ENCODE data around the gene RPL12.

The RPL12 gene

GRCh38 chr9:127415141-127415540 is 36.1 kb downstream of the RPL12 start:
- Mint-ChIP-seq H3K27ac (no peak overlapping the region), H3K36me3 (ENCODE audit: low read depth) (no peaks in the 10 kb centered on the region)

GRCh38 chr9:127411122-127411521 is 40.1 kb downstream of the RPL12 start:
- H3K27me3 Mint-ChIP-seq = peaks cover 48% of the 10 kb centered on the region
- DNase-seq = no peak
- H3K4me3 Mint-ChIP-seq = no peak overlapping the region
- no peaks in the 10 kb centered on the region for H3K36me3 Mint-ChIP-seq (ENCODE audit: low read depth)
- no peaks in the 10 kb centered on the region for H3K4me1 Mint-ChIP-seq (ENCODE audit: low read depth)
- H3K9me3 Mint-ChIP-seq = no peaks in the 10 kb centered on the region
- no peak overlapping the region for H3K27ac Mint-ChIP-seq

More at GRCh38 chr9:127415141-127415540, 36.1 kb downstream of the RPL12 start:
- H3K9me3 Mint-ChIP-seq = no peaks in the 10 kb centered on the region
- DNase-seq = no peak
- peaks cover 36% of the 10 kb centered on the region for H3K27me3 Mint-ChIP-seq
- H3K4me3 Mint-ChIP-seq = no peak overlapping the region
- peaks cover 1% of the 10 kb centered on the region for H3K4me1 Mint-ChIP-seq (ENCODE audit: low read depth)

DNA sequence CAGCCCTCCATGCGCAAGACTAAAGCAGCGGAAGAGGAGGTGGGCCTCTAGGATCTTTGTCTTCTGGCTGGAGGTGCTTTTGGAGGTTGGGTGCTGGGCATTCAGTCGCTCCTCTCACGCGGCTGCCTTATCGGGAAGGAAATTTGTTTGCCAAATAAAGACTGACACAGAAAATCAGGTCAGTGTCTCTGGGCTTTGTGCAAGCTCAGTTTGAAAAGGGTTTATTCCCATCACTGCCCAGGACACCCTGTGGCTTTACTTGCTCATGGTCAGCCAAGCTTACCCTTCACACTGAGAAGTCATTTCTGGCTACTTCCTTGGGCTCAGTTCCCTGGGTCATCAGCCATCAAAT is 43.7 kb downstream of the RPL12 start:
- H3K36me3 Mint-ChIP-seq (ENCODE audit: low read depth) = no peaks in the 10 kb centered on the region
- H3K27ac Mint-ChIP-seq = no peak overlapping the region
- H3K27me3 Mint-ChIP-seq = peaks cover 48% of the 10 kb centered on the region
- DNase-seq = no peak
- H3K4me3 Mint-ChIP-seq = no peak overlapping the region
- no peaks in the 10 kb centered on the region for H3K4me1 Mint-ChIP-seq (ENCODE audit: low read depth)
- no peaks in the 10 kb centered on the region for H3K9me3 Mint-ChIP-seq

DNA sequence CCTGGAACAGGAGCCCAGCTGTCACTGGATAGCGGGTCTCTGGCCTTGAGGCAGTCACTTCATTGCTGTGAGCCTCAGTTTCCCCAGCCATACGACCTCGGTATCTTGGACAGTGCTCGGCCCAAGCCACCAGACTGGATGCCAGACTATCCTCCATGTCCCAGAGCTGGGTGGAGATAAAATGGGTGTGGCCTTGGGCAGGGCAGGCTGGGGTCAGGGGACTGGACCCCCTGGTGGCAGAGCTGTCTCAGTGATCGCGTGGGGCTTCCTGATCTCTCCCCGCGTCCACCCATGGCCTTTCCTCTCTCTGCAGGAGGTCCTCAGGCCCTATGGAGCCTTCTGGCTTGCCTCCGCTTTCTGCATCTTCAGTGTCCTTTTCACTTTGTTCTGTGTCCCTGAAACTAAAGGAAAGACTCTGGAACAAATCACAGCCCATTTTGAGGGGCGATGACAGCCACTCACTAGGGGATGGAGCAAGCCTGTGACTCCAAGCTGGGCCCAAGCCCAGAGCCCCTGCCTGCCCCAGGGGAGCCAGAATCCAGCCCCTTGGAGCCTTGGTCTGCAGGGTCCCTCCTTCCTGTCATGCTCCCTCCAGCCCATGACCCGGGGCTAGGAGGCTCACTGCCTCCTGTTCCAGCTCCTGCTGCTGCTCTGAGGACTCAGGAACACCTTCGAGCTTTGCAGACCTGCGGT is 44.3 kb downstream of the RPL12 start:
- Mint-ChIP-seq H3K36me3 (ENCODE audit: low read depth) (no peaks in the 10 kb centered on the region), H3K9me3 (no peaks in the 10 kb centered on the region), H3K4me1 (ENCODE audit: low read depth) (no peaks in the 10 kb centered on the region), H3K27ac (no peak overlapping the region), H3K4me3 (no peak overlapping the region), H3K27me3 (peaks cover 47% of the 10 kb centered on the region)
- DNase-seq = no peak

- Mint-ChIP-seq H3K4me3 (no peak overlapping the region), H3K27me3 (peaks cover 48% of the 10 kb centered on the region), H3K27ac (no peak overlapping the region), H3K36me3 (ENCODE audit: low read depth) (no peaks in the 10 kb centered on the region), H3K4me1 (ENCODE audit: low read depth) (no peaks in the 10 kb centered on the region), H3K9me3 (no peaks in the 10 kb centered on the region)
- DNase-seq = no peak
These were observed 45.7 kb downstream of the RPL12 start for GRCh38 chr9:127405344-127406125.

- no peak overlapping the region for H3K27ac Mint-ChIP-seq
- no peaks in the 10 kb centered on the region for H3K9me3 Mint-ChIP-seq
- no peaks in the 10 kb centered on the region for H3K4me1 Mint-ChIP-seq (ENCODE audit: low read depth)
- no peak for DNase-seq
- no peaks in the 10 kb centered on the region for H3K36me3 Mint-ChIP-seq (ENCODE audit: low read depth)
- no peak overlapping the region for H3K4me3 Mint-ChIP-seq
- peaks cover 52% of the 10 kb centered on the region for H3K27me3 Mint-ChIP-seq
These were observed 46.6 kb downstream of the RPL12 start for GRCh38 chr9:127404631-127405030.

- H3K36me3 Mint-ChIP-seq (ENCODE audit: low read depth) = no peaks in the 10 kb centered on the region
- H3K27me3 Mint-ChIP-seq = peaks cover 61% of the 10 kb centered on the region
- H3K4me1 Mint-ChIP-seq (ENCODE audit: low read depth) = no peaks in the 10 kb centered on the region
- no peaks in the 10 kb centered on the region for H3K9me3 Mint-ChIP-seq
- no peak overlapping the region for H3K4me3 Mint-ChIP-seq
- H3K27ac Mint-ChIP-seq = no peak overlapping the region
- no peak for DNase-seq
These were observed 47.6 kb downstream of the RPL12 start for GRCh38 chr9:127403507-127404192.

DNA sequence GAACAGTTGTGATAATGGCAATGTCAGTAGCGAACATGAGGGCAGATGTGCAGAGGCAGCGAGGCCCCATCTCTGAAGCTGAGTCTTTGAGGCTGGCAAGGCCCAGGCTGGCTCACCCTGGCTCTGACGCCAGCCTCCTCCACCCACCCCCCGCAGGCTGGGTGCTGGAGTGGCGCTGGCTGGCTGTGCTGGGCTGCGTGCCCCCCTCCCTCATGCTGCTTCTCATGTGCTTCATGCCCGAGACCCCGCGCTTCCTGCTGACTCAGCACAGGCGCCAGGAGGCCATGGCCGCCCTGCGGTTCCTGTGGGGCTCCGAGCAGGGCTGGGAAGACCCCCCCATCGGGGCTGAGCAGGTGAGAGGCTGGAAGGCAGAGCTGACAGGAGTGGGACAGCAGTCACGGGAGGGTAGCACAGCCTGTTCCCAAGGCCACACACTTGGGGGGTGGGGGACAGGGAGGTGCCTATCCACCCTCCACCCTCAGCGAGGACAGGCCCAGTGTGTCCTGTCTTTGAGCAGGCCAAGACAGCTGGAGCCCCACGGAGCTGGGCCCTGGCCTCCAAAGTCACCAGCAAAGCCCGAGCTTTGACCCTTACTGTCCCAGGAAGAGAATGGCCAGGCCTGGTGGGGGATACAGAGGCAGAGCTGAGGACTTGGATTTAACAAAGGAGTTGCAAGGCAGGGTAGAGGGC is 48.7 kb downstream of the RPL12 start:
- peaks cover 67% of the 10 kb centered on the region for H3K27me3 Mint-ChIP-seq
- H3K4me1 Mint-ChIP-seq (ENCODE audit: low read depth) = peaks cover 7% of the 10 kb centered on the region
- DNase-seq = no peak
- H3K27ac Mint-ChIP-seq = no peak overlapping the region
- H3K9me3 Mint-ChIP-seq = no peaks in the 10 kb centered on the region
- no peaks in the 10 kb centered on the region for H3K36me3 Mint-ChIP-seq (ENCODE audit: low read depth)
- H3K4me3 Mint-ChIP-seq = no peak overlapping the region

DNA sequence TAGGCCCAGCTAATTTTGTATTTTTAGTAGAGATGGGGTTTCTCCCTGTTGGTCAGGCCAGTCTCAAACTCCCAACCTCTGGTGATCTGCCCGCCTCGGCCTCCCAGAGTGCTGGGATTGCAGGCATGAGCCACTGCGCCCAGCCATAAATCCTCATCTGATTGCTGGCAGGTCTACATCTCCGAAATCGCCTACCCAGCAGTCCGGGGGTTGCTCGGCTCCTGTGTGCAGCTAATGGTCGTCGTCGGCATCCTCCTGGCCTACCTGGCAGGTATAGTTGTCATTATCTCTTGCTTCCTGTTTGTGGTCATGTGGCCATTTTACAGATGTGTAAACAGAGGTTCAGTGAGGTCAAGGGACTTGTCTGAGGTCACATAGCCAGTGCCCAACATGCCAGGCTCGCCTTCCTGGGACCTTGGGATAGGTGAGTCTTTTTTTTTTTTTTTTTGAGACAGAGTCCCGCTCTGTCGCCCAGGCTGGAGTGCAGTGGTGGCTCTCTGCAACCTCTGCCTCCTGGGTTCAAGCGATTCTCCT is 51.4 kb downstream of the RPL12 start:
- Mint-ChIP-seq H3K4me1 (ENCODE audit: low read depth) (peaks cover 18% of the 10 kb centered on the region), H3K4me3 (no peak overlapping the region), H3K27me3 (peaks cover 67% of the 10 kb centered on the region), H3K36me3 (ENCODE audit: low read depth) (no peaks in the 10 kb centered on the region), H3K27ac (no peak overlapping the region), H3K9me3 (no peaks in the 10 kb centered on the region)
- DNase-seq = no peak

DNA sequence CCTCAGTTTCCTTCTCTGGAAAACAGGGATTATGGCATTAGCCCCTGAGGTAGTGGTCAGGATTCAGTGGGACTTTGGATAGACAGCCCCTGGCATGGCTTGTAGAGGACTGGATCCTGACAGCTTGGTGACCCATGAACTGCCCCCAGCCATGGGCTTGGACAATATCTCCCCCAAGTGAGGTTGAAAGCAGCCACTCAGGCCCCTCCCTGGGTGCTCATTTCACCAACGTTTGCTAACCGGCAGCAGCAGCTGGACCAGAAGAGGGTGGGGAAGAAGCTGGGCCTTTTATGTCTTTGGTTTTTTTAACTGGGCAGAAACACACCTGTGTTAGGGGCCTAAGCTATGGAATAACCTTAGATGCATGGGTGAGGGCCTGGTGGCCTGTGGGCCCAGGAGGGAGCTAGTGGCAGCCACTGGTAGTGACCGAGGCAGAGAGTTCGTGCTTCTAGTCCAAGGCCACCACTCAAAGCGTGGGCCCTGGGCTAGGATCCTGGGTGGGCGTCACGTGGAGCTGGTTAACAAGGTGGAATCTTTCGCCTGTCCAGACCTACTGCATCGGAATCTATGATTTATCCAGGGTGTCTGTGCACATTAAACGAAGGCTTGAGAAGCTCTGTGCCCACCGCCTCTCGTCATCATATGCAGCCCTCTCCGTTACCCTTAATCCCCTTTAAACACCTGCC is 52.3 kb downstream of the RPL12 start:
- Mint-ChIP-seq H3K27ac (no peak overlapping the region), H3K4me3 (peak overlapping the region; percentile 25), H3K9me3 (no peaks in the 10 kb centered on the region), H3K27me3 (peaks cover 76% of the 10 kb centered on the region), H3K36me3 (ENCODE audit: low read depth) (no peaks in the 10 kb centered on the region), H3K4me1 (ENCODE audit: low read depth) (peaks cover 18% of the 10 kb centered on the region)
- no peak for DNase-seq

DNA sequence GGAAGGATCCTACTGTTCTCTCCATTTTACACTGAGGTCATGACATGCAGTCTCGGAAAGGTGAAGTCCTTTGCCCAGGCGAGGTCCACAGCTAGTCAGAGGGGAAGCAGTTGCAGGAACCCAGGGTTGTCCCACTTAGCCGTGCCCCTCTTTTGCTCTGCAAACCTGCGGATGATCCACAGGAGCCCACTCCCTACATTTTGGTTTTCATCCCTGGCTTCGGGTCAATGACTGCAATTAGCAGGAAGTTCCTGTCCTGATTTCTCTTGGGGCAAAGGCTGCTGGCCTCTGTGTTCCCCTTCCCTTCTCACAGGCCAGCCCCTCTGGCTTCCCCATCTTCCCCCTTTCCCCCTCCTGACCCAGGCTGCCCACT is 52.9 kb downstream of the RPL12 start:
- Mint-ChIP-seq H3K27me3 (peaks cover 78% of the 10 kb centered on the region), H3K27ac (no peak overlapping the region), H3K9me3 (no peaks in the 10 kb centered on the region), H3K4me1 (ENCODE audit: low read depth) (peaks cover 18% of the 10 kb centered on the region), H3K36me3 (ENCODE audit: low read depth) (no peaks in the 10 kb centered on the region), H3K4me3 (peak overlapping the region; percentile 65)
- no peak for DNase-seq
